Ishikawa (cell line): ENCODE measurements around the gene AGXT.

ENCODE experiments used
- CEBPB ChIP-seq: IDR thresholded peaks from 2 replicates; pipeline ENCODE4 v1.6.1; 2012
- CREB1 ChIP-seq: IDR thresholded peaks from 2 replicates; pipeline ENCODE4 v1.6.1; 2012; ENCODE audit warnings: low read depth
- EGR1 ChIP-seq: IDR thresholded peaks from 2 replicates; pipeline ENCODE4 v1.6.1; 2012
- EP300 ChIP-seq: IDR thresholded peaks from 2 replicates; pipeline ENCODE4 v1.6.1; 2012; ENCODE audit warnings: borderline replicate concordance
- FOXM1 ChIP-seq: IDR thresholded peaks from 2 replicates; pipeline ENCODE4 v1.6.1; 2012; ENCODE audit warnings: low read depth, borderline replicate concordance
- NFIC ChIP-seq: IDR thresholded peaks from 2 replicates; pipeline ENCODE4 v1.6.1; 2012
- RAD21 ChIP-seq: IDR thresholded peaks from 2 replicates; pipeline ENCODE4 v1.6.1; 2012; ENCODE audit warnings: low read depth
- TAF1 ChIP-seq: IDR thresholded peaks from 2 replicates; pipeline ENCODE4 v1.6.1; 2012; ENCODE audit warnings: low read depth, mild to moderate bottlenecking
- TCF12 ChIP-seq: IDR thresholded peaks from 2 replicates; pipeline ENCODE4 v1.6.1; 2012; ENCODE audit warnings: low read depth
- TEAD4 ChIP-seq: IDR thresholded peaks from 2 replicates; pipeline ENCODE4 v1.6.1; 2012
- YY1 ChIP-seq: IDR thresholded peaks from 2 replicates; pipeline ENCODE4 v1.6.1; 2012; ENCODE audit warnings: low read depth
- ZBTB7A ChIP-seq: IDR thresholded peaks from 2 replicates; pipeline ENCODE4 v1.6.1; 2012; ENCODE audit warnings: low read depth
- TF ChIP-seq, protein P1 (sequence below): IDR thresholded peaks from 2 replicates; pipeline ENCODE4 v1.6.1; 2012
- TF ChIP-seq, protein P2 (sequence below): IDR thresholded peaks from 2 replicates; pipeline ENCODE4 v1.6.1; 2012
- TF ChIP-seq, protein P3 (sequence below): IDR thresholded peaks from 2 replicates; pipeline ENCODE4 v1.6.1; 2012; ENCODE audit warnings: low read depth, mild to moderate bottlenecking

The AGXT gene

DNA sequence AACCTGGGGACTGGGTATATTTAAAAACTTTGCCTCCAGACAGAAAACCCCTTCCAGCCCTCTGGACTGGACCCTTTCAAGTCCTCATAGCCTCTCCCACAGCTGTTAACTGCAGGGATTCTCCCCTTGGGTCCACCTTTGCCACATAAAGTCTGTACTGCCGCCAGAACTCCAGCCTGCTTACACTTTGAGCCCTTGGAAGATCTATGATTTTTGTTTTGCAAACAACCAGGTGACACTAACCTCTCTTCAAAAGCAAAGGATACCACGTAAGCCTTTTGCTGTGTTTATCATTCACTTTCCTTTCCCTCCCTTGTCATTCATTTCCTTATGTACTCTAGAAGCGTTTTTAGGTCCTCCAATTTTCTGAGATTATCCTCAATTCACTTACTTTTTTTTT is 4.1 kb upstream of the AGXT start:
- TF ChIP-seq, protein P1, sequence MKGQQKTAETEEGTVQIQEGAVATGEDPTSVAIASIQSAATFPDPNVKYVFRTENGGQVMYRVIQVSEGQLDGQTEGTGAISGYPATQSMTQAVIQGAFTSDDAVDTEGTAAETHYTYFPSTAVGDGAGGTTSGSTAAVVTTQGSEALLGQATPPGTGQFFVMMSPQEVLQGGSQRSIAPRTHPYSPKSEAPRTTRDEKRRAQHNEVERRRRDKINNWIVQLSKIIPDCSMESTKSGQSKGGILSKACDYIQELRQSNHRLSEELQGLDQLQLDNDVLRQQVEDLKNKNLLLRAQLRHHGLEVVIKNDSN, result no peak
- TF ChIP-seq TAF1 (no peak), YY1 (no peak), FOXM1 (no peak), NFIC (no peak)
- TF ChIP-seq, protein P2, sequence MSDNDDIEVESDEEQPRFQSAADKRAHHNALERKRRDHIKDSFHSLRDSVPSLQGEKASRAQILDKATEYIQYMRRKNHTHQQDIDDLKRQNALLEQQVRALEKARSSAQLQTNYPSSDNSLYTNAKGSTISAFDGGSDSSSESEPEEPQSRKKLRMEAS, result no peak
- TF ChIP-seq, protein P3, sequence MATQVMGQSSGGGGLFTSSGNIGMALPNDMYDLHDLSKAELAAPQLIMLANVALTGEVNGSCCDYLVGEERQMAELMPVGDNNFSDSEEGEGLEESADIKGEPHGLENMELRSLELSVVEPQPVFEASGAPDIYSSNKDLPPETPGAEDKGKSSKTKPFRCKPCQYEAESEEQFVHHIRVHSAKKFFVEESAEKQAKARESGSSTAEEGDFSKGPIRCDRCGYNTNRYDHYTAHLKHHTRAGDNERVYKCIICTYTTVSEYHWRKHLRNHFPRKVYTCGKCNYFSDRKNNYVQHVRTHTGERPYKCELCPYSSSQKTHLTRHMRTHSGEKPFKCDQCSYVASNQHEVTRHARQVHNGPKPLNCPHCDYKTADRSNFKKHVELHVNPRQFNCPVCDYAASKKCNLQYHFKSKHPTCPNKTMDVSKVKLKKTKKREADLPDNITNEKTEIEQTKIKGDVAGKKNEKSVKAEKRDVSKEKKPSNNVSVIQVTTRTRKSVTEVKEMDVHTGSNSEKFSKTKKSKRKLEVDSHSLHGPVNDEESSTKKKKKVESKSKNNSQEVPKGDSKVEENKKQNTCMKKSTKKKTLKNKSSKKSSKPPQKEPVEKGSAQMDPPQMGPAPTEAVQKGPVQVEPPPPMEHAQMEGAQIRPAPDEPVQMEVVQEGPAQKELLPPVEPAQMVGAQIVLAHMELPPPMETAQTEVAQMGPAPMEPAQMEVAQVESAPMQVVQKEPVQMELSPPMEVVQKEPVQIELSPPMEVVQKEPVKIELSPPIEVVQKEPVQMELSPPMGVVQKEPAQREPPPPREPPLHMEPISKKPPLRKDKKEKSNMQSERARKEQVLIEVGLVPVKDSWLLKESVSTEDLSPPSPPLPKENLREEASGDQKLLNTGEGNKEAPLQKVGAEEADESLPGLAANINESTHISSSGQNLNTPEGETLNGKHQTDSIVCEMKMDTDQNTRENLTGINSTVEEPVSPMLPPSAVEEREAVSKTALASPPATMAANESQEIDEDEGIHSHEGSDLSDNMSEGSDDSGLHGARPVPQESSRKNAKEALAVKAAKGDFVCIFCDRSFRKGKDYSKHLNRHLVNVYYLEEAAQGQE, result no peak

DNA sequence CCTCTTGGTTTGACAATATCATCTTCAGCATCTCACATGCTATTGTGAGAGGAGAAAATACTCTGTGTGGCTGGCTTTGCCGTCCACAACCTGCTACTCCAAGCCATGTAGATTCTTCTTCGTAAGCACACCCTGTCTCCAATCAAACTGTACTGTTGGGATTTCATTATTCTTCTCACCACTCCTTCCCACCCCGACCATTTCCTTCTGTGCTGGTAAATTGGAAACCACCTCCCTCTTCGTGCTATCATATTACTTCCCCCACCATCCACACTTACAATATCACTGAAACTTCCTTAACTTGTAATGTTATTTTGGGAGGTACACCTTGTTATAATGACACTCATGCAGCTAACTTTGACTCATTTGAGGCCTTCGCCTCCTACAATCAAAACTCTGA is 3.2 kb upstream of the AGXT start:
- TF ChIP-seq, protein P2, result no peak

DNA sequence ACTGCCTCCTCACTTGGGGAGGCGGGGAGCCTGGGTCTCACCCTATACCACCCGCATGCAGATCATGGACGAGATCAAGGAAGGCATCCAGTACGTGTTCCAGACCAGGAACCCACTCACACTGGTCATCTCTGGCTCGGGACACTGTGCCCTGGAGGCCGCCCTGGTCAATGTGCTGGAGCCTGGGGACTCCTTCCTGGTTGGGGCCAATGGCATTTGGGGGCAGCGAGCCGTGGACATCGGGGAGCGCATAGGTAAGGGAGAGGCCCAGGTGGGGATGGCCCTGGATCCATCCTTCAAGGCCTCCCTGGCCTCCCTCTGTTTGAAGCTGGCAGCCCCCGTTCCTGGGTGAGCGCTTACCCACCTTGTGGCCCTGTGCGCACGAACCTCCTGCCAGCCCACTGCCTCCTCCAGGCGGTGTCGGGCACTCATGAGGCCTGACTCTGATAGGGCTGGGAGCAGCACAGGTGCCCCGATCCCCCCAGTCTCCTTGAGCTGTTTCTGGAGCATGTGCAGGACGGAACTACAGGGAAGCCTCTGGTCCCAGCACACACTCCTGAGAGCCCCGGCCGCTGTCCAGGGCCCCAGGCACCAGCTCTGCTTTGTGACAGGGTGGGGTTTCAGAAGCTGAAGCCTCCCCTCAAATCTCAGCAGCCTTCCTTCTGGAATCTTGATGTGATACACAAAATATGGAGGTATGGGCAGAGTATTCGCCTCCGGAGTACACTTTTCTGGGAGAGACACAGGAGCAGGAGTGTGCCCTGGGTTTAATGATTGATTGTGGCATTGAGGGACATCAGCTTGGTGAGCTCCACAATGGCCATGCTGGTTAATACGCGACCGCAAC is 708 bp downstream of the AGXT start:
- TF ChIP-seq, protein P1, result no peak
- TF ChIP-seq TEAD4 (no peak), ZBTB7A (no peak), EP300 (no peak), CEBPB (no peak), NFIC (no peak), YY1 (no peak), TCF12 (no peak), CREB1 (no peak), TAF1 (no peak)
- TF ChIP-seq, protein P2, result no peak
- TF ChIP-seq, protein P3, result no peak

DNA sequence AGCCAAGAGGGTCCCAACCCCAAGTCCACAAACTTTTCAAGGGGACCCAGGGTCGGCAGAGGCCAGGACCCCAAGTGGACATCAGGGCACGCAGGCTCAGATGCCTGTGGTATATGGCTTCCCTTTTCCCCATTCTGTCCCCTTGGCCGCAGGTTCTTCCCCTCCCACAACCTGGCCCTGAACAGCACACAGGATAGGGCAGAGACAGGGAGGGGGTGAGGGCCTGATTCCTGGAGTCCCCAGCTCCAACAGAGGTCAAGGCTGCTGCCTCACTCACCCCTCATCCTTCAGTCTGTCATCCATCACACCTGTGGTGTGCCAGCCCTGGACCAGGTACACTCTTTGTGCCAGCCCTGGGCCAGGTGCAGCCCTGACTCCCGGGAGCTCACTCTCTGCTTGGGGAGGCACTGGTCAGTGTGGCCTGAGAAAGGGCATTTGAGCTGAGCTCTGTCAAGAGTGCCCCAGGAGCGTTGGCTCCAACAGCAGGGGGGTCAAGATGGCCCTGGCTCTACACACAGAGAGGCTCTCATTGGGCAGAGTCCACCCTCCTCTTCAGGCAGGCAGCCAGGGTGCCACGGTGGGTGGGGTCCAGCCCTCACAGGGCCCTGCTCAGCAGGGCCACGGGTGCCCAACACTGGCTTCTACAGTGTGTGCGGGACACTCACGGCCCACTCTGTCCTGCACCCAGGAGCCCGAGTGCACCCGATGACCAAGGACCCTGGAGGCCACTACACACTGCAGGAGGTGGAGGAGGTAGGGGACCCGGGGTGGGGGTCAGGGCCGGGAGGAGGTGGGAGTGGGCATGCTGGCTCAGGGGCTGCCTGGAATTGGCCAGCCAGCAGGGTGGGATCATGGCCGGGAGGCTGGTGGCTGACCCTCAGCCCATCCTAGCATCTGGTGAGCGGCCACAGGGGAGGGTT is 1.6 kb downstream of the AGXT start:
- no peak for TF ChIP-seq CREB1
- no peak for TF ChIP-seq RAD21
- TF ChIP-seq ZBTB7A, result no peak
- no peak for TF ChIP-seq EGR1
- TF ChIP-seq YY1, result no peak
- no peak for TF ChIP-seq EP300
- TF ChIP-seq CEBPB, result no peak
- no peak for TF ChIP-seq TAF1
- TF ChIP-seq, protein P3, result no peak
- no peak for TF ChIP-seq TEAD4
- no peak for TF ChIP-seq TCF12
- no peak for TF ChIP-seq FOXM1
- TF ChIP-seq, protein P1, result no peak
- TF ChIP-seq NFIC, result no peak
- TF ChIP-seq, protein P2, result no peak
